Fibroblast of the aortic adventitia (primary cell): ENCODE results near the gene CAMK2B. TPM values are rescaled to one million over a fixed set of nuclear protein-coding genes. Genes with fewer than 3 reads are reported as not detected.

ENCODE experiments used
- DNase-seq: peaks from one replicate; pipeline ENCODE4 v3.0.0-alpha.2; 2010; ENCODE audit warnings: low read depth
- H3K4me3 ChIP-seq: 2 replicates; pipeline ENCODE4 v1.5.1; 2011; ENCODE audit warnings: low read depth, mild to moderate bottlenecking, control low read depth, low read length, moderate library complexity
- CTCF ChIP-seq: IDR thresholded peaks from 2 replicates; pipeline ENCODE4 v1.5.1; 2011; ENCODE audit warnings: mild to moderate bottlenecking, low read length, control low read depth, inconsistent platforms; ENCODE audit not compliant: insufficient read depth
- total RNA-seq: library from RNA; depleted of rRNA; stranded (reverse); fragments of >200 nt; gene quantifications from 2 replicates; pipeline ENCODE4 v1.2.3, GENCODE V29; 2012; ENCODE audit warnings: low replicate concordance

The CAMK2B gene
- total RNA-seq, 1 donor: 6.4 TPM

GRCh38 chr7:44284881-44285541, 40.4 kb downstream of the CAMK2B start:
- DNase-seq: no peak
- no peak for TF ChIP-seq CTCF
- no peak overlapping the region for H3K4me3 ChIP-seq

- TF ChIP-seq CTCF: no peak
- no peak overlapping the region for H3K4me3 ChIP-seq
- no peak for DNase-seq
Observed at GRCh38 chr7:44284216-44284615, 41.2 kb downstream of the CAMK2B start.

GRCh38 chr7:44283381-44284211, 41.8 kb downstream of the CAMK2B start:
- H3K4me3 ChIP-seq: no peak overlapping the region
- DNase-seq: no peak
- TF ChIP-seq CTCF: no peak

GRCh38 chr7:44282601-44283171, 42.7 kb downstream of the CAMK2B start:
- H3K4me3 ChIP-seq: no peak overlapping the region
- TF ChIP-seq CTCF: no peak
- no peak for DNase-seq

GRCh38 chr7:44281811-44282600, 43.4 kb downstream of the CAMK2B start:
- no peak for TF ChIP-seq CTCF
- DNase-seq: no peak
- no peak overlapping the region for H3K4me3 ChIP-seq

- TF ChIP-seq CTCF: no peak
- no peak overlapping the region for H3K4me3 ChIP-seq
- no peak for DNase-seq
Observed at GRCh38 chr7:44280993-44281721, 44.2 kb downstream of the CAMK2B start.
